HG03354 (cell line): Measurements from ENCODE around the gene LRRFIP1.

ENCODE experiments used
- ATAC-seq: cut with Tn5 transposase; IDR thresholded peaks from one replicate; pipeline ENCODE4 v1.9.1; 2021; ENCODE audit warnings: mild to moderate bottlenecking; ENCODE audit not compliant: unreplicated experiment, poor library complexity, severe bottlenecking

LRRFIP1 gene, protein sequence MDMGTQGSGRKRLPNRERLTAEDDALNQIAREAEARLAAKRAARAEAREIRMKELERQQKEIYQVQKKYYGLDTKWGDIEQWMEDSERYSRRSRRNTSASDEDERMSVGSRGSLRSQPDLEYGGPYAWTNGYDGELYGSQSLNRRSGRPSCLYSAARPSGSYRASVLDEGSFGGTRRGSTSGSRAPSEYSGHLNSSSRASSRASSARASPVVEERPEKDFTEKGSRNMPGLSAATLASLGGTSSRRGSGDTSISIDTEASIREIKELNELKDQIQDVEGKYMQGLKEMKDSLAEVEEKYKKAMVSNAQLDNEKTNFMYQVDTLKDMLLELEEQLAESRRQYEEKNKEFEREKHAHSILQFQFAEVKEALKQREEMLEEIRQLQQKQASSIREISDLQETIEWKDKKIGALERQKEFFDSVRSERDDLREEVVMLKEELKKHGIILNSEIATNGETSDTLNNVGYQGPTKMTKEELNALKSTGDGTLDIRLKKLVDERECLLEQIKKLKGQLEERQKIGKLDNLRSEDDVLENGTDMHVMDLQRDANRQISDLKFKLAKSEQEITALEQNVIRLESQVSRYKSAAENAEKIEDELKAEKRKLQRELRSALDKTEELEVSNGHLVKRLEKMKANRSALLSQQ

DNA sequence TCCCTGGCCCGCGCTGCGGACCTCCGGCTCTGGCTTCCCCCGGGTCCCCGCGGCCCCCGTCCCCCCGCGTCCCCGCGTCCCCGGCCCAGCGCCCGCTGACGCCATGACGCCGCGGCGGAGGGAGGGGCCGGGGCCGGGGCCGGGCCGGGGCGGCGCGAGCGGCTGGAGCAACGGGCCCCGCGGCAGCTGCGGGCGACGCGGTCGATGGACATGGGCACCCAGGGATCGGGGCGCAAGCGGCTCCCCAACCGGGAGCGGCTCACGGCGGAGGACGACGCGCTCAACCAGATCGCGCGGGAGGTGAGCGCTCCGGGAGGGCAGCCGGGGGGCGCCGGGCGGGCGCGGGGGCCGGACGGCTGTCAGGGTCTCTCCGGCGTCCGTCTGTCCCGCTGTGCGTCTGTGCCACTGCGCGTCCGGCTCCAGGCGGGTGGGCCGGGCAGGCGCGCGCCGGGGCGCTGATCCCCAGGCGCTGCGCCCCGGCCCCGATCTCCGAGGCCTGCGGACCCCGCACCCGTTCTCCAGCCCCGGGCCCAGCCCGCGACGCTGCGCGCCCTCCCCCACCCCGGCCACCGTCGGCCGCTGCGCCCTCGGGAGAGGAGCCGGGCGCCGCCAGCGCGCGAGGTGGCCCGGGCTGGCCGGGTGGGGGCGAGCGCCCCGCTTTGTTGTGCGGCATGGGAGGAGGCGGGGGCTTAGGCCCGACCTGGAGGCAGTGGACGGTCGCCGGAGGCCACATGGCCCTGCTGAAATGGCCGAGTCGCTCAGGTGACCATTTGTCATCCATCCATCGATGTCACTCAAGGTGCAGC is at the start of gene LRRFIP1:
LRRFIP1 (plus strand) TSS at position 147 of the 806 bp plus-strand sequence; CDS start at position 205, 58 bp downstream.
- ATAC-seq = no peak

DNA sequence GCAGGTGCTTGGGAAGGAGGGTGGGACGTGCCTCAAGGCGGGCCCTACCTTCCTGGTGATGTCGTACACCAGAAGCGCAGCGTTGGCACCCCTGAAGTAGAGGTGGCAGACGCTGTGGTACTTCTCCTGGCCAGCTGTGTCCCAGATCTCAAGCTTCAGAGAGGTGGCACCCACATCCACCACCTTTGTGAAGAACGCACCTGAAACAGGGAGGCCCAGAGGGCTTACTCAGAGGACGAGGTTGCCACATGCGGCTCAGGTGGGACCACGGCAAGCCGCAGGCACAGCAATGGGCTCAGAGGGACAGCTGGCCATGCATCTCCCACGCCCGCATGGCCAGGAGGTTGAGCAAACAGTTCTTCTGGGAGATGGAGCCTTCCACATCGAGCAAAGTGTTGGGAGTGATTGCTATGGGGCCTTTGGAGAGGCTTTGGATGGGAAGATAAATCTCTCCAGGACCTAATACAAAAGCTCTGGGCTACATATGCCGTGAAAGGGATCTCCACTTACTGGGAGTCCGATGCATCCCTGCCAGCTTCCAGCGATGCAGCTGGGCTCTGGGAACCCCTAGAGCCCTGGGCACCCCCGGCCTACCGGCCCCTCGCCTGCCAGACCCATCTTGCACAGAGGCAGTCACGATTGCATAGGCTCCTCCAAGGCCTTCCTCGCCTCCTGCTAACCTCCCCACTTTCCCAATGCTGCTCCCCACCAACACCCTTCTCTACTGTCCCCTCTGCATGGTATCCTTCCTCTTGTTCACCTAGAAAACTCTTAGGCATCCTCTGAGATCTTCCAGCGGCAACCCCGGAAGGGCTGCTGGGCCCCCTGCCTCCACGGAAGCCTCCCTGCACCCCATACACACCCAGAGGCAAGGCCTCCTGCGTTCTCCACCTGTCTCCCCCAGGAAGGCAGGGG is 49.2 kb upstream of the LRRFIP1 start:
- ATAC-seq = no peak

- no peak for ATAC-seq
These were observed 46.1 kb upstream of the LRRFIP1 start for GRCh38 chr2:237581326-237581725.

DNA sequence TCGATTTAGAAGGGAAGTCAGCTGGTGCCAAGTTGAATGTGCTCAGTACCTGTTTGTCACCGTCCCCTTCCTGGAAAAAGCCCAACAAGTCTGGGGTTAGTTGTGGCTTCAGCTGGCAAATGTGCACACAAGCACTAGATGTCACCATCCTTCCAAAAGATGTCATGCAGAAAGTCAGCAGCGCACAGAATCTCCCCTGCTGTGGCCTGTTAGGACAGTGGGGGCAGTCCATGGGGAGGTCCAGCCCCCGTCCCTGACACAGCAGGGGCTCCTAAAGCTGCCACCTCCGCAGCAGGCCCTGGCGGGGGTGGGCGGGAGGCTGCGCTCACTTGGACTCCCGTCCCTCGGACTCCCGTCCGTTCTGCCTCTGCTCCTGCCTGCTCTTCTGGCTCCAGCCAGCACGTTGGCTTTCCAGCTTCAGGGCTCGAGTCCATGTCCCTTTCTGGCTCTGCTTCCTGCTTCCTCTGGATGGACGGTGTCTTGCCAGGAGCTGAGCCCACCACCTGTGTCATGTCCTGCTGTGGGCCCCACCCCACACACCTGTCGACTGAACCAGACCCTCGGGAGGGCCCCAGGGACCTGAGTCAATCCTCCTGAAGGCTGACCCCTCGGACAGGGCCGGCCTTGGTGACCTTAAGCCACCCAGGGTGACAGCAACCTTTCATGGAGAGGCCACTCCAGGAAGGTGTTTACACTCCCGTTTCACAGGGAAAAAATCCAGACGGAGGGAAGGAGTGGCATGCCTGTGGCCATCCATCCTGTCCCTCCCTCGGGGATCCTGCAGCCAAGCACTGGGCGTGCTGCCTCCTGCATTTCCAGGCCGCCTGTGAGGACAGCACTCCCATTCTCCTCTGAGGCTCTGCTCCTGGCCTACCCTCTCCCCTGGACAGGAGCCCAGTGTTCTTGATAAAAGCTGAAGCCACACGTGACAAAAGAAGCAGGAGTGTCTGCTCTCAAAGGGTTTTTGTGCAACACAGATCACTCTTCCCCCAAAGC is 45.3 kb upstream of the LRRFIP1 start:
- no peak for ATAC-seq

DNA sequence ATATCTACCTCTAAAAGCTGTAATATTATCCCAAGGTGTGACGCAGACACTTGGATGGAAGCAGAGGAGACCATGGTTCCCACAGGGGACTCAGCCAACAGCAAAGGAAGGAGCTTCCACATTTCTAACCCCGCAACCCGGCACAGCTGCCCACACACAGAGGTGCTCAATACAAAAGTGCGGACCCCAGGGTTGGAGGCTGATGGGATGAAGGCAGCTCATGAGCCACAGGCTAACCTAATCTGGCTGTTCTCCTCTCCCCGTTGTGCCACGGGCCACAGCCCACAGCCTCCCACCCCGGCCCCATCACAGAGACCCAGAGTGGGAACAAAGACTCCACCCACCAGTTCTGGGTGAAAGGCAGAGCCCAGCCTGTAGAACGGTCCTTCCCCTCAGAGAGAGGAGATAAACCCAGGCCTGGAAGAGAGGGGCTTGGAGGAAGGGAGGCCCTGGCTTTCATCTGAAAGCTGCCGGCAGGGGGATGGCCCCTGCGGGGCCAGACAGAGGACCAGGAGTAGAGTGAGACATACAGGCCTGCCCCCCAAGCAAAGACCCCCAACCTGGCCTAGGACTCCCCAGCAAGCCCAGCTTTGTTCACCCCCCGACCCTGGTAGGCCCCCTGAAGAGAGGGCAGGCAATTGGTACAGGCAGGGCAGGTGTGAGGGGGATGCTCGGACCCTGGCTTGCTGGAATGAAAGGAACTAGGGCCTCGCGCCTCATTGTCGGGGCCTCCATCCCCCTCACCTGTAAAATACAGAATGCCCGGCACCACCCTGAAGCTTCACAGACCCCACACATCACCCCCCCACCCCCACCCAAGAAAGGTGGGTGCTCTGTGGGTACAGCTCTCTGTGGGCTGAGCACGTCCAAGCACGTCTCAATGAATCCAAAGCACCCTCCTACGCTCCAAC is 43.7 kb upstream of the LRRFIP1 start:
- no peak for ATAC-seq

DNA sequence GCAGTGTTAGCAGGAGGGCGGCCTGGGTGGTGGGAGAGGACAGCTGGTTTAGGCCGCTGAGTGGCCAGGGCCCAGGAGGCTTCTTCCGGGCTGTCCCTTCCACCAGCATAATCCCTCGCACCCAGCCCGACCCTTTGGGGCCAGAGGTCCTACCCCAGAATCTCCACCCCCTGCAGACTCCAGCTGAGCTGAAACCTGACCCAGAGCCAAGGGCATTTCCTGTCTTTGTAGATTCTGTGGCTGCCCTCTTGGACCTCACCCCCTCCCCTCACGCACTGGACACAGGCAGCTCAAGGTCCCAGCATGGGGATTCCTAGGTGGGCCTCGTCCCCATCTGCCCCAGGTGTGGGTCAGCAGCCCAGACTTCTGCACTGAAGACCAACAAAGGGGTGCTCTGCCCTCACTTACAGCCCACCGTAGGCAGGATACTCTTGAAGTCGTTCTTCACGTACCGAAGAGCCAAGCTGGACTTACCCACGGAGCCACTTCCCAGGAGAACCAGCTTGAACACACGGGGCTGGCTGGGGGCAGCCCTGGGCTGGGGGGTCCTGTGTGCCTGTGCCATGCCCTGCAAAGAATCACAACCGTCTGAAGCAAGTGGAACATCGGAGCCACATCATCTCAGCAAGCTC is 41.7 kb upstream of the LRRFIP1 start:
- no peak for ATAC-seq

GRCh38 chr2:237588044-237588696 is 39.2 kb upstream of the LRRFIP1 start:
- no peak for ATAC-seq

DNA sequence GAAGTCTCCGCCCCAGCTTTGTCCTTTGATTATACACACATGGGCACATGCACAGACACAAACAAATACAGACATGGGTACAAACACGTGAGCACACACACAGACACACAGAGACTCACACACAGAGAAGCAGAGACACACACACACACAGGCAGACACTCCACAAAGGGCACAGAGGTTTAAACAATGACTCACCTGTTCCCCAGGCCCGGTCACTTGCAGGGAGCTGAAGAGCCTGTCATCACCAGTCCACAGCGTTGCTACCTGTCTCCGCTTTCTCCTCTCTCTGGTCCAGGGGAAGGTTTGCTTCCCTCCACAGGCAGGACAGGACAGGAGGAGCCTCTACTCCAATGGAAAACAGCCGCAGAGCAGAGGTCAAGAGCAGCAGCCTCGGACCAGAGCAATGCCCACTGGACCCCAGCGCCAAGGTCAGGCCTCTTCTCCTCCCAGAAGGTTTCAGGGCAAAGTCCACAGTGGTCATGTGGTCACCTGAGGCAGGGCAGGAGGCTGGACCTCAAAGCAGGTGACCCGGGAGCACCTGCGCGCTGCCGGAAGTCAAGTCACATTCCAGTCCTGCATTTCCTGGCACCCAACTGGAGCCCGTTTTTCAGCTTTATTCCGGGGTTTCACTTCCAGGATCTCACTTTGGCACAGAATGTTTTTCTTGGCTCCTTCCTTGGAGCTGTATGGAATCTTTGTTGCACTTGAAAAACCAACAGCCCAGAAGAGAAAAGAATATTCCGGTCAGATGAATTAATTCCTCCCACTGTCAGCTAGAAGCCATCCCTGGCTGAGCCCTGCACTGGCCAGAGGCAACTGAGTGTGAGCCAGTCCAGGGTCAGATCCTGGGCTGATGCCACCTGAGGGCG is 36.9 kb upstream of the LRRFIP1 start, which contains the start of gene RAB17:
RAB17 (minus strand) TSS at position 463 of the 869 bp plus-strand sequence. CDS start 4,580 bp downstream, outside the sequence.
- ATAC-seq = no peak

DNA sequence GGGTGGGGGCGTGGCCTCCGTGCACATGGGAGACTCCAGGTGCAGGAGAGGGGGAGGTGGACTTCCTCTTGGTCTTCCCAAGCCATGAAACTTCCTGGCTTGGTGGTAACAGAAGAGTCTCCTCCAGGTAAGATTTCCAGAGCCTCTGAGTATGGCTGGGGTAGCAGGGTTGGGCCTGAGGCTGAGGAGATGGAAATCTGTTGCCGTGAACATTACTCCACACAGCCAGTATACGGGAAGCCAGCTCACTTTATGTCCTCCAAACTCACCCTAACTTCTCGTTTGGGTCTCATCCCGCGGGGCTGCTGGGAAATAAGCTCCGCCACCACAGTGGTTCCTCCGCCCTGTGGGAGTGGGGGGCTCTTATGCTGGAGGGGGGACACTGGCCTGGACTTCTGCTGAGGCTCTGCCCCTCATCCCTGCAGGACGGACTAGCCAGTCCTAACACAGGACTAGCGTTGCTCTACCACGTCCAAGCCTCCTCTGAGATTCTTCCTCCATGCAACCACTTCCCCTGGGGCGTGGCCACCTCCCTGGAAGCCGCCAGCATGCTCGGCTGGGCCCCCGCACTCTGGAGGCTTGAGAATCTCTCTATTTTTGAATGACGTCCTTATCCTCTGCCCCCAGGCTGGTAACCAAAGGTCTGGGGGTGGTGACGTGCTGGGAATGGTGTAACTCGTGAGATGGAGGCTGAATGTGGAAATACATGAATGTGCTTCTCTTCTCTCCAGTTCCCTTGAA is 36.1 kb upstream of the LRRFIP1 start:
- no peak for ATAC-seq

DNA sequence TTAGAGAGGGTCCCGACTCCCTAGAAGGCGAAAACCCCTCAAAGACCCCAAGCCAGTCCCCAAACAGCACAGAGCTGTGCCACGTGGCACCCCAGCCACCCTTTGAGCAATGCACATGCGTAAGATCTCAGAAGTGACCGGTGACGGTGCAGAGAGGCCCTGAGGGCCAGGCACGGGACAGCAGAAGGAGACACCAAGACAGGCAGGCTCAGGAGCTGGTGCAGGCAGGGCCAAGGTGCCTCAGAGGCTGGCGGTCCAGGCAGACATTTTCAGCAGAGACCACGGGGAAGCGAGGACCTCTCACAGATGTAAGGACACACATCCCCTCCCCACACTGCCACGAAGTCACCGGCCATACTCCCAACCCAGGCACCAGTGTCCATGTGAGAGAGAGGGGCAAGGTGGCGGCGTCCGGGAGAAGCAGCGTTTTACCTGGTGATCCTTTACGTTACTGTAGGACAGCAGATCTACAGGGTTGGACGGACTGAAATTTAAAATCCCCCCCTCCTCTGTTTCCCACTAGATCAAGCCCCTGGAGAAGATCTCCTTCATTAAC is 34.9 kb upstream of the LRRFIP1 start:
- ATAC-seq = no peak

GRCh38 chr2:237593036-237593435 is 34.4 kb upstream of the LRRFIP1 start:
- ATAC-seq = no peak

GRCh38 chr2:237593596-237594320 is 33.6 kb upstream of the LRRFIP1 start:
- ATAC-seq = no peak

DNA sequence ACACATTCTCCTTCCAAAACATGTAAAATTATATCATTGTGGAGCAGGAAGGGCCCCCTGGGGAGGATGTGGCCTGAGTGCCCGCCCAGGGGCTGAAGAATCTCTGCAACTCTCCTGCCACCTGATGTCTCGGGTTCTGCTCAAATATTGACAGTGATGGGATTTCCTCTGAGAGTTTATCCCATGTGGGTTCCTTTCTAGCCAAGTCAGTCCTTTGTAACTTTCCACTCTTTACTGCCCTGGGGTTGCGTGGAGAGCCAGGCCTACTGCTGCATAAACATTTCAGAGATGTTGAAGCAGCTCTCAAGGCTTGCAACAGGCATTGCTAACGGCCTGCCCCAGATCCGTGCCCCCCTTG is 32.9 kb upstream of the LRRFIP1 start:
- ATAC-seq = no peak
